Measurements from ENCODE around the gene RAB3C.
"Not testable (repeated sequence)": the region's sequence is repeated elsewhere in the genome, so short reads cannot be mapped to it uniquely, and the experiment has no call there.

RAB3C gene

DNA sequence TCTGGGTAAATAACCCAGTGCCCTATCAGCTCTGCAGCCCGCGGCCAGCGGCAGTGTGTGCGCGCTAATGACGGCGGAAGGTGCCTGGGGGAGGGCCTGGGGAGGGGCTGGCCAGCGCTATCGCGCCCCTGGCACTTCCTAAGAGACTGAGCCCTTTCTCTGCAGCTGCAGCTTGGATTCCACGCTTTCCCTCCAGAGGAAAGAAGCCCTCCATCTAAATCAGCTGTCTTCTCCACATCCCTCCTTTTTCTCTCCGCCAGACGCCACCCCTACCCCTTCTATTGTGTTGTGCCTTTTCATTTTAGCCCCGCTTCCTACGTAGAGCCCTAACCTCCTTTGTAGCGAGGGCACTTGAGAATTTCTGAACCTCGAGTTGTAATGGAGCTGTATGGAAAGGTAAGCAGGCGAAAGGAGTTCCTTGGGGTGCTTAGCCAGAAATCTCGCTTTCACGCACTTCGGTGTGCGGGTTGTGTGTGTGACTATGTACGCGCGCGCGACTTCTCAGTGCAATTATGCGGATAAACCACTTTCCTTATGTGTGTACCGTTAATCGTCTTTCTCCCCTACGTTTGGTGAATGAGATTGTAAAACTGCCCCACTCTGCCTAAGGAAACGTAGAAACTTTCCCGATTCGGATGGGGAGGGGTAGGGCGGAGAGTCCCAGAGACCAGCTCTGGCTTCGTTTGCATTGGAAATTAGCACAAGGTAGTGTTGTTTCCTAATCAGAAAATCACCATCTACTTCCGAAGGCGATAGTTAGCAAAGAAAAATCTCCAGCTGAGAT is 664 bp upstream of the RAB3C start:
- TF ChIP-seq, protein P1, sequence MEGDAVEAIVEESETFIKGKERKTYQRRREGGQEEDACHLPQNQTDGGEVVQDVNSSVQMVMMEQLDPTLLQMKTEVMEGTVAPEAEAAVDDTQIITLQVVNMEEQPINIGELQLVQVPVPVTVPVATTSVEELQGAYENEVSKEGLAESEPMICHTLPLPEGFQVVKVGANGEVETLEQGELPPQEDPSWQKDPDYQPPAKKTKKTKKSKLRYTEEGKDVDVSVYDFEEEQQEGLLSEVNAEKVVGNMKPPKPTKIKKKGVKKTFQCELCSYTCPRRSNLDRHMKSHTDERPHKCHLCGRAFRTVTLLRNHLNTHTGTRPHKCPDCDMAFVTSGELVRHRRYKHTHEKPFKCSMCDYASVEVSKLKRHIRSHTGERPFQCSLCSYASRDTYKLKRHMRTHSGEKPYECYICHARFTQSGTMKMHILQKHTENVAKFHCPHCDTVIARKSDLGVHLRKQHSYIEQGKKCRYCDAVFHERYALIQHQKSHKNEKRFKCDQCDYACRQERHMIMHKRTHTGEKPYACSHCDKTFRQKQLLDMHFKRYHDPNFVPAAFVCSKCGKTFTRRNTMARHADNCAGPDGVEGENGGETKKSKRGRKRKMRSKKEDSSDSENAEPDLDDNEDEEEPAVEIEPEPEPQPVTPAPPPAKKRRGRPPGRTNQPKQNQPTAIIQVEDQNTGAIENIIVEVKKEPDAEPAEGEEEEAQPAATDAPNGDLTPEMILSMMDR (conservative IDR thresholded peaks at IDR 0.05): no peak
- peak overlapping the region; percentile 78 for H3K27ac ChIP-seq

DNA sequence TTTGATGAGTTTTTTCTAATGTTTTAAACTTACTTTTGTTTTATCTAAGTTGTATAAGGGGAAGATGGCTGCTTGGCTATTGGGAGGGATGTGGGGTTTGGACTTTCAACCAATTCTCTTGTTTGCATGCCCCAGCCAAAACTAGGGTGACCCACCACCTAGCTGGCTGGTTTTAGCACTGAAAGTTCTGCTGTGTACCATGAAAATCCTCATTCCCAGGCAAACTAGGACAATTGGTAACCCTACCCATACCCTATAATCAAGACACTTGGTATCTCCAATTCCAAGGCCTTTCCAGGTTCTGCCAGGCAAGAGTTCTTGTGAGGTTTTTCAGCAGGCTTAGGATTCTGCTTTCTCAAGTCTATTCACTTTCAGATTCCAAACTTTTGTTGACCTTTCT is 13.1 kb downstream of the RAB3C start:
- TF ChIP-seq, protein P1 (conservative IDR thresholded peaks at IDR 0.05): no peak
- H3K27ac ChIP-seq: no peak overlapping the region

DNA sequence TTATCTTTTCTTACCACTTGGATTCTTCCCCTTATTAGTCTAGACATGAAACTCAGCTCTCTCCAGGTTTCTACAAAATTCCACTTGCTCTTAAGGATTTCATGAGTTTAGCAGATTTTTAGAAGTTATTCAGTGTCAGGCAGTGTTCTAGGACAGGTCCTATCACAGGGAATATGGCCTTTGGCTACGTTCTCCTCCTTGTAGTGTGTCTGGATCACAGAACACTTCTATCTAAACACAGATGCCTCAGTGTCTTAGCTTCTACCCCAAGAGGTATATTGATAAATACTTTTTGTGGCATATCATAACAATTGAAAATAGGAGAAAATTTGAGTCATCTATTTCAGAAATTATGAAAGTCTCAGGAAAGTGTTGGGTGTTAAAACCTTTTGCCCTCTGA is 15.6 kb downstream of the RAB3C start:
- TF ChIP-seq, protein P1 (conservative IDR thresholded peaks at IDR 0.05): no peak
- no peak overlapping the region for H3K27ac ChIP-seq

DNA sequence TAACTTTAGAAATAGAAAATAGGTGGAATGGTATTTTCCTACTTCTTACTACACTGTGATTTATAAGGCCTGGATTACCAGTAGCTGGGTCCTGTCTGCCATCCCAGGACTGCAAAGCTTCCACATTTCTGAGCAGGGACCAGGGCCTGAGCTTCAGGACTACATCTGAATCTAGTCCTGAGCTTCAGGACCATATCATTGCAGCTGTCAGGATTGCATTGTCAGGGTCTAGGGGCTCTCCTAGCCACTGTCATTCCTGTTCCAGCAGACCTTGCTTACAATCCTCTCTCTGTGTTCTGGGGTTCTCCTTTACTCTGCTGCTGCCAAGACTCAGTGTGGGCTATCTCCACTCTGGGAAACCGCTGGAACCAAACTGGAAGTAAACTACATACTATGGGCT is 16.3 kb downstream of the RAB3C start:
- TF ChIP-seq, protein P1 (conservative IDR thresholded peaks at IDR 0.05): no peak
- H3K27ac ChIP-seq: 0 out of 2 replicates have a peak overlapping the region, but pooled peaks have one; percentile 10

DNA sequence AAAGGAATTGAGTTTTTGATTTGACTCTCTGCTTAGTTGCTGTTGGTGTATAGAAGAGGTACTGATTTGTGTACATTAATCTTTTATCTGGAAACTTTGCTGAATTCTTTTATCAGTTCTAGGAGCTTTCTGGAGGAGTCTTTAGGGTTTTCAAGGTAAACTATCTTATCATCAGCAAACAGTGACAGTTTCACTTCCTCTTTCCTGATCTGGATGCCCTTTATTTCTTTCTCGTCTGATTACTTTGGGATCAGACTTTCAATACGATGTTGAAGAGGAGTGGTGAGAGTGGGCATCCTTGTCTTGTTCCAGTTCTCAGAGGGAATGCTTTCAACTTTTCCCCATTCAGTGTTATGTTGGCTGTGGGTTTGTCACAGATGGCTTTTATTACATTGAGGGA is 17.7 kb downstream of the RAB3C start:
- not testable (repeated sequence) for H3K27ac ChIP-seq

DNA sequence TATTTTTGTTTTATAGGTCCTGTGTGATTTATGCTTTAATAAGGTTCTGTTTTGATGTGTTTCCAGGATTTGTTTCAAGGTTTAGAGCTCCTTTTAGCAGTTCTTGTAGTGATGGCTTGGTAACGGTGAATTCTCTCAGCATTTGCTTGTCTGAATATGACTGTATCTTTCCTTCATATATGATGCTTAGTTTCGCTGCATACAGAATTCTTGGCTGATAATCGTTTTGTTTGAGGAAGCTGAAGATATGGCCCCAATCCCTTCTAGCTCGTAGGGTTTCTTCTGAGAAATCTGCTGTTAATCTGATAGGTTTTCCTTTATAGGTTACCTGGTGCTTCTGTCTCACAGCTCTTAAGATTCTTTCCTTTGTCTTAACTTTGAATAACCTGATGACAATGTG is 20.0 kb downstream of the RAB3C start:
- not testable (repeated sequence) for H3K27ac ChIP-seq

DNA sequence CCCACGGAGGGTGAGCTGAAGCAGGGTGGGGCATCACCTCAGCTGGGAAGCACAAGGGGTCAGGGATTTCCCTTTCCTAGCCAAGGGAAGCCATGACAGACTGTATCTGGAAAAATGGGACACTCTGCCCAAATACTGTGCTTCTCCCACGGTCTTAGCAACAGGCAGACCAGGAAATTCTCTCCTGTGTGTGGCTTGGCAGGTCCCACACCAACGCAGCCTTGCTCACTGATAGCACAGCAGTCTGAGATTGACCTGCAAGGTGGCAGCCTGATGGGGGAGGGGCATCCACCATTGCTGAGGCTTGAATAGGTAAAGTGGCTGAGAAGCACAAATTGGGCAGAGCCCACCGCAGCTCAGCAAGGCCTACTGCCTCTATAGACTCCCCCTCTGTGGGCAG is 23.2 kb downstream of the RAB3C start:
- H3K27ac ChIP-seq: no peak overlapping the region
- TF ChIP-seq, protein P1 (conservative IDR thresholded peaks at IDR 0.05): no peak

DNA sequence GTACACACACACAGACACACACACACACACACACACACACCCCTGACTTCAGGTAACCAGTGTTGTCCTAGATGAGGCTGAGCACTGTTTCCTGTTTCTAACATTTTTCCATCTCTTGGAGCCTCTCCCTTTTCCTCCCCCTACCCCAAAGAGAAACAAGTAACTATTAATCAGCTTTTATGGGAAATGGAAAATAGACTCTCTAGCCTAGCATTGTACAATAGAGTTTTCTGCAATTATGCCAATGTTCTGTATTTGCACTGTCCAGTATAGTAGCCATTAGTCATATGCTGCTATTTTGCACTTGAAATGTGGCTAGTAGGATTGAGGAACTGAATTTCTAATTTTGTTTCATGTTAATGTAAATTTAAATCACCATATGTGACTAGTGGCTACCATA is 33.1 kb downstream of the RAB3C start:
- TF ChIP-seq, protein P1 (conservative IDR thresholded peaks at IDR 0.05): no peak
- H3K27ac ChIP-seq: no peak overlapping the region
